ENCODE data around the gene KLHL3. TPM values are rescaled to one million over a fixed set of nuclear protein-coding genes. Genes with fewer than 3 reads are reported as not detected.

The KLHL3 gene
- total RNA-seq, 4 donors from 2014 or later, result 0.75 to 4.4 (median 2.6) TPM

- intact Hi-C loops (cut with DNase I; ENCODE audit: low total_unique reads) (no loop called here), in situ Hi-C loops (cut with MboI; ENCODE audit: low pct_ligation_motif_present in 1 of 4, low pct_unique_long_range_greater_than_20kb in 1 of 4, low sequenced_read_pairs in 3 of 4) (no loop called here)
- Histone ChIP-seq H3K4me3 (no peak overlapping the region), H3K4me1 (peaks cover 0 to 6% (median 0%) of the 10 kb centered on the region in 4 donors), H3K9me3 (no peaks in the 10 kb centered on the region), H3K27me3 (no peaks in the 10 kb centered on the region), H3K27ac (peak overlapping the region in 2 of 4 donors; percentile 7 to 33), H3K36me3 (no peaks in the 10 kb centered on the region)
- WGBS, 2 donors (ENCODE audit: low coverage in 1 of 2), result 84 to 87% methylated on average over 3 to 4 of the region's 4 CpGs
- TF ChIP-seq POLR2AphosphoS5 (IDR thresholded peaks at IDR 0.05) (no peak), EP300 (IDR thresholded peaks at IDR 0.05; ENCODE audit: low read depth) (no peak), POLR2A (IDR thresholded peaks at IDR 0.05) (no peak)
- TF ChIP-seq, protein P1, sequence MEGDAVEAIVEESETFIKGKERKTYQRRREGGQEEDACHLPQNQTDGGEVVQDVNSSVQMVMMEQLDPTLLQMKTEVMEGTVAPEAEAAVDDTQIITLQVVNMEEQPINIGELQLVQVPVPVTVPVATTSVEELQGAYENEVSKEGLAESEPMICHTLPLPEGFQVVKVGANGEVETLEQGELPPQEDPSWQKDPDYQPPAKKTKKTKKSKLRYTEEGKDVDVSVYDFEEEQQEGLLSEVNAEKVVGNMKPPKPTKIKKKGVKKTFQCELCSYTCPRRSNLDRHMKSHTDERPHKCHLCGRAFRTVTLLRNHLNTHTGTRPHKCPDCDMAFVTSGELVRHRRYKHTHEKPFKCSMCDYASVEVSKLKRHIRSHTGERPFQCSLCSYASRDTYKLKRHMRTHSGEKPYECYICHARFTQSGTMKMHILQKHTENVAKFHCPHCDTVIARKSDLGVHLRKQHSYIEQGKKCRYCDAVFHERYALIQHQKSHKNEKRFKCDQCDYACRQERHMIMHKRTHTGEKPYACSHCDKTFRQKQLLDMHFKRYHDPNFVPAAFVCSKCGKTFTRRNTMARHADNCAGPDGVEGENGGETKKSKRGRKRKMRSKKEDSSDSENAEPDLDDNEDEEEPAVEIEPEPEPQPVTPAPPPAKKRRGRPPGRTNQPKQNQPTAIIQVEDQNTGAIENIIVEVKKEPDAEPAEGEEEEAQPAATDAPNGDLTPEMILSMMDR (IDR thresholded peaks at IDR 0.05), result no peak
- DNase-seq, result no peak
Measured at GRCh38 chr5:137695651-137696428, 40.0 kb downstream of the KLHL3 start.

GRCh38 chr5:137693951-137694721 is 41.8 kb downstream of the KLHL3 start:
- 63 to 86% methylated on average over 4 to 7 of the region's 7 CpGs for WGBS, 2 donors (ENCODE audit: low coverage in 1 of 2)
- TF ChIP-seq POLR2A (IDR thresholded peaks at IDR 0.05), result no peak
- no peak for TF ChIP-seq POLR2AphosphoS5 (IDR thresholded peaks at IDR 0.05)
- TF ChIP-seq EP300 (IDR thresholded peaks at IDR 0.05; ENCODE audit: low read depth), result no peak
- TF ChIP-seq, protein P1 (IDR thresholded peaks at IDR 0.05), result no peak
- intact Hi-C loops (cut with DNase I; ENCODE audit: low total_unique reads) (no loop called here), in situ Hi-C loops (cut with MboI; ENCODE audit: low pct_ligation_motif_present in 1 of 4, low pct_unique_long_range_greater_than_20kb in 1 of 4, low sequenced_read_pairs in 3 of 4) (no loop called here)
- Histone ChIP-seq H3K4me3 (no peak overlapping the region), H3K4me1 (peaks cover 0 to 6% (median 0%) of the 10 kb centered on the region in 4 donors), H3K27me3 (no peaks in the 10 kb centered on the region), H3K9me3 (no peaks in the 10 kb centered on the region), H3K36me3 (no peaks in the 10 kb centered on the region), H3K27ac (no peak overlapping the region)
- no peak for DNase-seq

DNA sequence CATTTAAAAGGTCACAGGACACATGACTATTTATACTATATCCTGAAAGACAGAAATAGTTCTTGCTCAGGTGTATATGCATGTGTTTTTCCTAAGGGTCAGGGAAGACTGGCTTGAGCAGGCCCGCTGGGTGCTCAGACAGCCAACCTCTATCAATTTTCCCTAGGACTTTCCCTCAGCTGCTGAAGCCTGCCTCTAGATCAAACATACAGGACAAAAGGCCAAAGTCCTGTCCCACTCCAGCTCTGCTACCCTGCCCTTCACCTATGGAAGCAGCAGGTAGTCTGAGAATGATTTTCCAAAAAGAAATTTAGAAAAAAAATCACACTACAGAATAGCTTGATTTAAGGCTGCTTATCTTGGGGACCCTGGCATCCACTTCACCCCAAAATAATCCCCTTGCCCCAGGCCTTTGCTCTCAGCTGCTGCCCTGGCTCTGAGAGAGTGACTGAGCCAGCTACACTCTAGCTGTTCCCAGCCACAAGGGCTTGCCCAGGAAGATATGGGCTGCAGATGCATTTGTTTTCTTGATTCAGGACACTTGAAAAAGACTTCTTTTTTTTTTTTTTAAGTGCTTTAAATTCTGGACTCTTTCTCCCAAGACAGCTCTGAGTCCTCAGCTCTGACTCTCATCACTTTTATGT is 42.5 kb downstream of the KLHL3 start:
- no peak overlapping the region for H3K4me3 ChIP-seq
- TF ChIP-seq POLR2AphosphoS5 (IDR thresholded peaks at IDR 0.05), result no peak
- TF ChIP-seq POLR2A (IDR thresholded peaks at IDR 0.05), result no peak
- no peak for TF ChIP-seq EP300 (IDR thresholded peaks at IDR 0.05; ENCODE audit: low read depth)
- TF ChIP-seq, protein P1 (IDR thresholded peaks at IDR 0.05), result no peak
- H3K27ac ChIP-seq, result no peak overlapping the region
- H3K36me3 ChIP-seq, result no peaks in the 10 kb centered on the region
- in situ Hi-C loops (cut with MboI; ENCODE audit: low pct_ligation_motif_present in 1 of 4, low pct_unique_long_range_greater_than_20kb in 1 of 4, low sequenced_read_pairs in 3 of 4) (no loop called here), intact Hi-C loops (cut with DNase I; ENCODE audit: low total_unique reads) (no loop called here)
- DNase-seq, result no peak
- 63% methylated on average over 1 of the region's 1 CpG; no CpG with 5 or more reads in 1 of the 2 donors for WGBS, 2 donors (ENCODE audit: low coverage in 1 of 2)
- H3K4me1 ChIP-seq, result peaks cover 0 to 6% (median 0%) of the 10 kb centered on the region in 4 donors
- no peaks in the 10 kb centered on the region for H3K9me3 ChIP-seq
- H3K27me3 ChIP-seq, result no peaks in the 10 kb centered on the region

DNA sequence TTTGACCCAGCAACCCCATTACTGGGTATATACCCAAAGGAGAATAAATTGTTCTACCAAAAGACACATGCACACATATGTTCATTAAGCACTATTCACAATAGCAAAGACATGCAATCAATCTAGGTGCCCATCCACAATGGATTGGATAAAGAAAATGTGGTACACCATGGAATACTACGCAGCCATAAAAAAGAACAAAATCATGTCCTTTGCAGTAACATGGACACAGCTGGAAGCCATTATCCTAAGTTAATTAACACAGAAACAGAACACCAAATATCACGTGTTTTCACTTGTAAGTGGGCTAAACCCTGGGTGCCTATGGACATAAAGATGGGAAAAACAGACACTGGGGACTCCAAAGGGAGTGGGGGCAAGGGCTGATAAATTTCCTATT is 46.6 kb downstream of the KLHL3 start:
- no peak for DNase-seq
- no peak overlapping the region for H3K4me3 ChIP-seq
- TF ChIP-seq, protein P1 (IDR thresholded peaks at IDR 0.05), result no peak
- TF ChIP-seq POLR2AphosphoS5 (IDR thresholded peaks at IDR 0.05) (no peak), POLR2A (IDR thresholded peaks at IDR 0.05) (no peak), EP300 (IDR thresholded peaks at IDR 0.05; ENCODE audit: low read depth) (no peak)
- H3K27ac ChIP-seq, result no peak overlapping the region
- peaks cover 0 to 6% (median 0%) of the 10 kb centered on the region in 4 donors for H3K4me1 ChIP-seq
- H3K27me3 ChIP-seq, result no peaks in the 10 kb centered on the region
- H3K9me3 ChIP-seq, result no peaks in the 10 kb centered on the region
- 95 to 98% methylated on average over 2 of the region's 2 CpGs for WGBS, 2 donors (ENCODE audit: low coverage in 1 of 2)
- in situ Hi-C loops (cut with MboI; ENCODE audit: low pct_ligation_motif_present in 1 of 4, low pct_unique_long_range_greater_than_20kb in 1 of 4, low sequenced_read_pairs in 3 of 4) (no loop called here), intact Hi-C loops (cut with DNase I; ENCODE audit: low total_unique reads) (no loop called here)
- no peaks in the 10 kb centered on the region for H3K36me3 ChIP-seq

All from transverse colon (tissue), 4 donors.